GM12873 (cell line): Measurements from ENCODE around the gene DNM2.

ENCODE experiments used
- CTCF ChIP-seq: IDR thresholded peaks from 2 replicates; pipeline ENCODE4 v1.5.1; 2012; ENCODE audit warnings: low read depth, mild to moderate bottlenecking, moderate library complexity, low read length, control low read depth; ENCODE audit not compliant: insufficient read depth; ENCODE audit errors: missing control alignments

Gene DNM2

GRCh38 chr19:10680545-10681135 lies 37.2 kb upstream of the DNM2 start:
- TF ChIP-seq CTCF = no peak

GRCh38 chr19:10681658-10682057 lies 36.2 kb upstream of the DNM2 start:
- no peak for TF ChIP-seq CTCF

- TF ChIP-seq CTCF = no peak
Measured at GRCh38 chr19:10682397-10683063, 35.3 kb upstream of the DNM2 start.

GRCh38 chr19:10683064-10683426 lies 34.8 kb upstream of the DNM2 start:
- no peak for TF ChIP-seq CTCF

GRCh38 chr19:10683582-10683981 lies 34.3 kb upstream of the DNM2 start:
- no peak for TF ChIP-seq CTCF

GRCh38 chr19:10685210-10685609 lies 32.7 kb upstream of the DNM2 start:
- TF ChIP-seq CTCF = no peak

GRCh38 chr19:10686193-10686592 lies 31.7 kb upstream of the DNM2 start:
- TF ChIP-seq CTCF = no peak
